HPDE6-E6E7 (cell line): ENCODE data around the gene MAN1C1.
"Not testable (repeated sequence)": the region's sequence is repeated elsewhere in the genome, so short reads cannot be mapped to it uniquely, and the experiment has no call there.

Source experiments
- DNase-seq: peaks from one replicate; pipeline ENCODE4 v3.0.0; 2011; ENCODE audit warnings: missing footprints; ENCODE audit errors: extremely low spot score

Gene MAN1C1

DNA sequence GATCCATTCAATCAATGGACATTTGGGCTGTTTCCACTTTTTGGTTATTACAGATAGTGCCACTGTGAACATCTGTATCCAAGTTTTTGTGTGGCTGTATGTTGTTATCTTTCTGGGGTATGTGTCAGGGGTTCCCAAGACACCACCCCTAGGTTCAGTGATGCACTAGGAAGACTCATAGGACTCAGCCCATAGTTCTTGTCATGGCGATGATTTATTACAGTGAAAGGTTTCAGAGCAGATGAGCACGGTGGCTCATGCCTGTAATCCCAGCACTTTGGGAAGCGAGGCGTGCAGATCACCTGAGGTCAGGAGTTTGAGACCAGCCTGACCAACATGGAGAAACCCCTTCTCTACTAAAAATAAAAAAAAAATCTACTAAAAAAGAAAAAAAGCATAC, 64.1 kb downstream of the MAN1C1 start:
- DNase-seq = no peak

GRCh38 chr1:25682059-25682601, 65.5 kb downstream of the MAN1C1 start:
- DNase-seq = no peak

- no peak for DNase-seq
These were observed 66.6 kb downstream of the MAN1C1 start for GRCh38 chr1:25683177-25683576.

DNA sequence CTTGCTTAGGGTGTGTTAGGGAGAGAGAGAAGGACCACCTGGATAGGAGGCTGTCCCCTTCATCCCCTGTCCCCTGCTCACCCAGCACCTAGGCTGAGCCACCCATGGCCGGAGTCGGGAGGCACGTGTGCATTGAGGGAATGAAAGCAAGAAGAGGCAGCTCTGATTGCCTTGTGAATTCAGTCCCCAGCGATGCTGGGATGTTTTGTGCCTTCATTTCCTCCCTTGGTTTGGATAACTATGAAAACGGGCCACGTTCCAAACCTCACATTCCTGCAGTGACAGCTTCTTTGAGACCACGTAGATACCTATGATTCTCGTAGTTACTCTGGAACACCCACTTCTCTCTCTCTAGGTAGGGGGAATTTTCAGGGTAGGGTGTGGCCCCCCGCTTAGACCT, 67.1 kb downstream of the MAN1C1 start:
- DNase-seq = no peak

DNA sequence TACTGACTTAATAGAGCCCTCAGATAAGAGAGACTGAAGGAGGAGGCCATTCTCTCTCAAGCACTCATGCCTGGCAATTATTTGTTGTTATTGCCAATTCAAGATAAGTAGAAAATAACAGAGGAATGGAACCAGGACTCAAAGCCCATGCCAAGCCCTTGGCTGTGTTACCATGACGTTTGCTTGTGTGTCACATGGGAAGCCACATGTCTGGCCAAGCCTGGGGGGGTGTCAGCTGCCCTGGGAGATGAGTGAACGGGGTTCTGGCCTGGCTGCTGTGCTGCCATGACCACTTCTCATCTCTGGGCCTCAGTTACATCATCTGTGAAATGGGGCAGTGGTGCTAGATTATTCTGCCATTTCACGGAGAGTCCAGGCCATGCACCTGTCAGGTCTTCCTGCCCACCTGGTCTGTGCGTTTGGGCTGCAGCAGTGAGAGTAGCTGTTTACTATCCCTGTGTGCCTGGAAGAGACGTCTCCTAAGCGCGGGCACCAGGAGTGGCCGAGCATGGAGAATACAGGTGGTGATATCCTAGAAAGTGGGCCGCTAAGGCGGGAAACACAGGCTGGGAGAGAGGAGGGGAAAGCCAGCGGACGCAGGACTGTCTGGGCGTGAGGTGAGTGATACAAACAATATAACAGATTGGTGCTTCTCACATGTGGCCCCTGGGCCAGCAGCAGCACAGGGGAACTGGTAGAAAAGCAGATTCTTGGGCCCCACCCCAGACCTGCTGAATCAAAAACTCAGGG, 67.8 kb downstream of the MAN1C1 start:
- no peak for DNase-seq

- DNase-seq = no peak
These were observed 68.7 kb downstream of the MAN1C1 start for GRCh38 chr1:25685211-25685750.

DNA sequence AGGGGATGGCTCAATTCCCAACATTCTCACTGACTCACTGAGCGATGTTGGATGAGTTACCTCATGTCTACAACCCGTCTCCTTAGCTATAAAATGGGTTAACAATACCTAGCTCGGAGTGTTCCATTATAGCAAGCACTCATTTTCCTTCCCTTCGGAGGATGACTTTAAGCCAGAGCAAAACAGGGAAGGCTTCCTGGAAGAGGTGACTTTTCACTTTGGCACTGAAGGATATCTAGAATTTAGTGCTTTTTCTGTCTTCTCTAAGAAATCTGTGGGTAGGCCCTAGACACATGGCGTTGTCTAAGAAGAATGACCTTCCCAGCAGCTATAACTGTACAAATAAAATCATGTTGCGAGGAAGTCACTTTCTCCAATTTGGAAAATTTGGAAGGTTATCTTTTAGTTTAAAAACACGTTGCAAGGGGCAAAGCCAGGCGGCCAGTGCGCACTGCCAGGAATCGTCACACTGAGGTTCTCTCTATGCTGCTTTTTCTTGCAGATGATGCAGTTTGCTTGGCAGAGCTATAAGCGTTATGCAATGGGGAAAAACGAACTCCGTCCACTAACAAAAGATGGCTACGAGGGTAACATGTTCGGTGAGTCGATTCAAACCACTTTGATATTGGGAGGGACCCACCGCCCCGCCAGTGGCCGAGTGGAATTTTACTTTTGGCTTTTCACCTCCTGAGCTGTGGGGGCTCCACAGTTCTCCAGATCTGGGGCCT, 69.5 kb downstream of the MAN1C1 start:
- DNase-seq = no peak

- no peak for DNase-seq
These were observed 70.8 kb downstream of the MAN1C1 start for GRCh38 chr1:25687221-25688017.

- no peak for DNase-seq
These were observed 72.0 kb downstream of the MAN1C1 start for GRCh38 chr1:25688390-25689119.

DNA sequence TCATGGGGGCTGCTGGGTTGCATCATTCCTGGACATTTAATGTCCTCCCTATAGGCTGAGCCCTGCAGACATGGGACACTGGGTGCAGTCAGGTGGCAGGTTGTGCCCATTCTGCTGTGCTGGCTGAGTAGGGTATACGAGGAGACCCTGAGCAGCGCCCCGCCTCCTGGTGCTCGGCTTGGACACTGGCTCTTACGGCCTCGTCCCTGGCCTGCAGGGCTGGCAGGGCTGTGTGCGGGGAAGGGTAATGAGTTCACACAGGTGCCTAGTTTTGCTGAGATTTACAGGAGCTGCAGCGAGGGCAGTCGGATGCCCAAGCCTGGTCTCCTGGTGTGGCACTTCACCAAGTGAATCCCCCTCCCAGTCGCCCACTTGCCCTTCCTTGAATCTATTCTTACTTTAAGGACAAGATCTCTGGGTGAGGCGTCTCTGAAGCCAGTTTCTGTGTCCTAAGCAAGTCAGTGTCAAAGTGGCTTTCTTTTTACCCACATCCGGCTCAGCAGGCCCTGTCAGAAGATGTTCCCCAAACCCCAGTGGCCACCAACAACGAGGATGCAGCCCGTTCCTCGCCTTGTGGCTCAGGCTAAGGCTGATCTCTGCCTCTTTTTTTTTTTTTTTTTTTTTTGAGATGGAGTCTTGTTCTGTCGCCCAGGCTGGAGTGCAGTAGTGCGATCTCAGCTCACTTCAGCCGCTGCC, 73.2 kb downstream of the MAN1C1 start:
- no peak for DNase-seq

GRCh38 chr1:25690396-25690956, 73.9 kb downstream of the MAN1C1 start:
- DNase-seq = no peak

- DNase-seq = no peak
These were observed 74.6 kb downstream of the MAN1C1 start for GRCh38 chr1:25691211-25691610.

GRCh38 chr1:25692560-25692959, 76.0 kb downstream of the MAN1C1 start:
- DNase-seq = no peak

DNA sequence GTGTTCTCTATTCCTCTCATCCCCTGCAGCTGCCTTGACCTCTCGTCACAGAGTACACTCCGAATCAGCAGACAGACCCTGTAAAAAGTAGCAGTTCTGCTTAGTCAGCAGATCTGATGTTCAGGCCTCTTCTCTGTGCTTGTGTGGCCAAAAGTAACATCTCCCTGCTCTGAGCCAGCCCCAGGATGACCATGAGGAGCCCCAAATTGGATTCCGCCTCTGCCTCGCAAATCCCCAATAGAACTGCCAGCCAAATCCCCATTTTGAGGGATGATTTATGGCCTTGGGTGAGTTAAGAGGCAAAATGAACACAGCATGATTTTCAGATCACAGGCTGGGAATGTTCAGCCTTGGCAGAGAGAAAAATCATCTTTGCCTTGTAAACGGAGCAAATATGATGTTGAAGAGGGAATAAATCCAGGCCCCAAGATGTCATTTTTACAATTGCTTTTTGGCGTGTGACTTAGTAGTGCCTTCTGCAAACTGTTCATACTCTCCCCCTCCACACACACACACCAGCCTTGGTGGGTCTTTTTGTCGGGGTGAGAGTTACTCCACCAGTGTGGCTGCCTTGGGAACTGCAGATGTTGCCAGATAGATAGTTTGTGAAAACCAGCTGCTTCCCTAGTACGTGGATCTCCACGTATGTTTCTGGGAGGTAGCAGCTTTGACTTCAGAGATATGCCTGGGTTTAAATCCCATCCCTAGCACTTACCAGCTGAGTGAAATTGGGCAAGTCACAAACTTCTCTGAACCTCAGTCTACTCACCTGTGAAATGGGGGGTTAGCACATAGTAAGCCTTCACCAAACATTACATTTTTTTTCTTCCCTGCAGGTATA, 77.8 kb downstream of the MAN1C1 start:
- DNase-seq = no peak

DNA sequence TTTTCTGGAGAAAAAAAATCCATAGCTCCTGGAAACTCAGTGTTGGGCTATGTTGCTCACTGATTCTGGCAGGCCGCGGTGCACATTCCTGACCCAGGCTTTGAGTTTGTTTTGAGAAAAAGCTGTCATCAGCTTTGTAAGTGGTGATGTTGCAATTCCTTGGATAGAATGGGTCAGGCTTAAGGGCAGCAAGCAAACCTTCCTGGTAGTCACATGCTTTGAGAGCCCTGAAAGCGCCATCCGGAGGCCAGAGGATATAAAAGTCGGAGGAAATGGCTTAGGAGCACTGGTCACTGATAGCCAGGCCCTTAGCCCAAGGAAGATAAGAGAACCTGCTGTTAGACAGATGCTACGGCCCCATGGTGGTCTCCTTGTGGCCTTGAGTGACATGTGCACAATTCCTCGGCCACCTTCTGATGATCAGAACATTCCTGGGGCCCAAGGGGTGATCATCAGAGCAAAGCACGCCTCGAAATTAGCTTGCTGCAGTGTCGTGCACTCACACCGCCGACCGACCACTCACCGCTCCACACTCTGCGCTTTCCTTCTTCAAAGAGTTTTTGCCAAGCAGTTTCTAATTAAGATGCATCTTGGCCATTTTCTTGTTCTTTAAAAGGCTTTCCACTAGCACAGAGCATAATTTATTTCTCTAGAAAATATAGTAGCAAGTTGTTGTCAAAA, 78.6 kb downstream of the MAN1C1 start:
- peak; percentile 32 for DNase-seq

DNA sequence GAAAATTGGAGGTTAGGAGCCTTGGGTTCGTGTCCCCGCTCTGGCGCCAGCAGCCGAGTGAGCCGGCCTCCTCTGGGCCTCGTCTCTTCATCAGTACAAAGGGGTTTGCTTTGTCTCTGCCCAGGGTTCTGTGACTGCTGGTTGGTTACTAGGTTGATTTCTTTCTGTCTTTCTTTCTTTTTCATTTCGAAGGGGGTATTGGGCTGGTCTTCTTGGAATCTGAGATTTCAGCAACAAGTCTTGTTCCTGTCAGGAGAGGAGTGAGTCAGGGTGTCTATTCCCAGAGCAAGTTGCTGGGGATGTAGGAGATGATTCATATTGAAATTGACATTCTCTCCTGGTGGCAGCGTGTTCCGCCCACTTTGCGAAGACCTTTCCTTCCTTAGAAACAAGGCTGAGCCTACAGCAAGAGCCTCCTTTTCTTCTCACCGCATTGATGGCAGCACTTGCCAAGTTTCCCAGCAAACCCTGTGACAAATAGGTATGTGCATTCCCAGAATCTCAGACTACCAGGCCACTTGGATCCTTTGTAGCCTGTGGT, 79.2 kb downstream of the MAN1C1 start:
- peak; percentile 79 for DNase-seq

- not testable (repeated sequence) for DNase-seq
These were observed 80.1 kb downstream of the MAN1C1 start for GRCh38 chr1:25696643-25697042.

DNA sequence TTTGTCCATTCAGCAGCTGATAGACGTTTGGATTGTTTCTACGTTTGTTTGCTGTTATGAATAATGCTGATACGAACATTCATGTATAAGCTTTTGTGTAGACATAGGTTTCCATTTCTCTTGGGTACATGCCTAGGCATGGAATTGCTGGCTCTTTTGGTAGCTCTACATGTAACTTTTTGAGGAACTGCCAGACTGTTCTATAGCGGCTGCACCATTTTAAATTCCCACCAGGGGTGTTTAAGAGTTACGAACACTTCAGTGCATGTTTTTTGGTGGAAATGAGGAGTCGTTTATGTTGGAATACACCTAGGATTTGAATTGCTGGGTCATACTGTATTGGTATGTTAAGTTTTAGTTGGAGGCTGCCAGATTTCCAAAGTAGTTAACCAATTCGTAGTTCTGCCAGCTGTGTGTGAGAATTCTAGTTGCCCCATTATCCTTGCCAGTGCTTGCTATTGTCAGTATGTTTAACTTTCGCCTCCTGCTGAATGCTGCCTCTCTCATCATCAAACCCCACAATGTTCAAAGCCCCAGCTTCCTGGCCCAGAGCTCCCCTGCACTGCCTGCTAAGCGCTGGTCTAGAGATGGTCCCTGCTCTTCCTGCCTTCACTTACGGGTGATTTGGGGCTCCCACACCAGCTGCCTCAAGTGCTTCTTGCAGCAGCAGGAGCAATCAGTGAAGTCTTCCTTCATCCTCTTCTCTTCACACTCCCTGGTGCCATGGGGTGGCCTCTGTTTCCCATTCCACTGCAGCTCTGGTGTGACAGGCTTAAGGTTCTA, 81.0 kb downstream of the MAN1C1 start:
- DNase-seq = no peak
